SU-DHL-6 (cell line): ENCODE results near the gene CSF2.

ENCODE experiments used
- H2AFZ ChIP-seq: fragments of 200-600 bp; sonication (generic); 2 replicates; pipeline ENCODE4 v1.6.1; 2014; ENCODE audit warnings: low read depth, mild to moderate bottlenecking, moderate library complexity, mixed read lengths, antibody characterized with exemption, low read length; ENCODE audit not compliant: severe bottlenecking
- H3F3A ChIP-seq: fragments of 200-600 bp; shearing (Covaris generic); 2 replicates; pipeline ENCODE4 v1.6.0; 2016; ENCODE audit warnings: antibody characterized with exemption, mild to moderate bottlenecking; ENCODE audit not compliant: insufficient read depth
- H3K27ac ChIP-seq: fragments of 200-600 bp; sonication (generic); 2 replicates; pipeline ENCODE4 v1.5.1; 2016; ENCODE audit warnings: low read depth, mild to moderate bottlenecking, low read length, moderate library complexity, mixed read lengths
- H3K27me3 ChIP-seq: fragments of 200-600 bp; sonication (generic), shearing (Covaris generic); 2 replicates; pipeline ENCODE4 v1.6.0; 2014; ENCODE audit warnings: mild to moderate bottlenecking, low read length
- H3K36me3 ChIP-seq: fragments of 200-600 bp; sonication (generic); 2 replicates; pipeline ENCODE4 v1.6.1; 2014; ENCODE audit warnings: mild to moderate bottlenecking, low read length, mixed read lengths
- H3K4me2 ChIP-seq: fragments of 300-600, 200-600 bp; shearing (Covaris generic), sonication (generic); 2 replicates; pipeline ENCODE4 v1.6.0; 2014; ENCODE audit warnings: low read length, low read depth, mild to moderate bottlenecking; ENCODE audit not compliant: poor library complexity, severe bottlenecking
- H3K4me3 ChIP-seq: fragments of 200-600 bp; sonication (generic); 2 replicates; pipeline ENCODE4 v1.5.1; 2014; ENCODE audit warnings: antibody characterized with exemption, low read length, mild to moderate bottlenecking, mixed read lengths; ENCODE audit not compliant: insufficient read depth, poor library complexity, severe bottlenecking
- H3K79me2 ChIP-seq: fragments of 200-600 bp; sonication (generic); 2 replicates; pipeline ENCODE4 v1.6.1; 2014; ENCODE audit warnings: mild to moderate bottlenecking, low read length, moderate library complexity; ENCODE audit not compliant: insufficient read depth
- H3K9ac ChIP-seq: fragments of 200-600 bp; sonication (generic); 2 replicates; pipeline ENCODE4 v1.7.0; 2014; ENCODE audit warnings: mild to moderate bottlenecking, low read length
- H3K9me2 ChIP-seq: fragments of 200-600 bp; sonication (generic); replicated peaks from 2 replicates; pipeline ENCODE4 v1.6.1; 2014; ENCODE audit warnings: low read length; ENCODE audit not compliant: insufficient read depth
- H3K9me3 ChIP-seq: fragments of 200-600 bp; sonication (generic); 2 replicates; pipeline ENCODE4 v1.6.1; 2014; ENCODE audit warnings: low read length, mixed read lengths; ENCODE audit not compliant: insufficient read depth
- H4K20me1 ChIP-seq: fragments of 200-600 bp; sonication (generic); 2 replicates; pipeline ENCODE4 v1.6.1; 2014; ENCODE audit warnings: low read depth, mild to moderate bottlenecking, antibody characterized with exemption, low read length, moderate library complexity, mixed read lengths
- EZH2phosphoT487 ChIP-seq: fragments of 200-600 bp; sonication (generic), shearing (Covaris generic); conservative IDR thresholded peaks from 2 replicates; pipeline ENCODE4 v1.6.1; 2018; ENCODE audit warnings: mild to moderate bottlenecking, antibody characterized with exemption, low read length, moderate library complexity, mixed read lengths
- TF ChIP-seq, protein P1 (sequence below): fragments of 200-600 bp; sonication (generic); IDR thresholded peaks from one replicate; pipeline ENCODE4 v1.5.1; 2017; ENCODE audit warnings: antibody characterized with exemption, mild to moderate bottlenecking, low read length, moderate library complexity; ENCODE audit not compliant: insufficient read depth, poor library complexity, severe bottlenecking

CSF2 gene

GRCh38 chr5:132110195-132110594 lies 36.6 kb downstream of the CSF2 start:
- no peak for TF ChIP-seq EZH2phosphoT487
- TF ChIP-seq, protein P1, sequence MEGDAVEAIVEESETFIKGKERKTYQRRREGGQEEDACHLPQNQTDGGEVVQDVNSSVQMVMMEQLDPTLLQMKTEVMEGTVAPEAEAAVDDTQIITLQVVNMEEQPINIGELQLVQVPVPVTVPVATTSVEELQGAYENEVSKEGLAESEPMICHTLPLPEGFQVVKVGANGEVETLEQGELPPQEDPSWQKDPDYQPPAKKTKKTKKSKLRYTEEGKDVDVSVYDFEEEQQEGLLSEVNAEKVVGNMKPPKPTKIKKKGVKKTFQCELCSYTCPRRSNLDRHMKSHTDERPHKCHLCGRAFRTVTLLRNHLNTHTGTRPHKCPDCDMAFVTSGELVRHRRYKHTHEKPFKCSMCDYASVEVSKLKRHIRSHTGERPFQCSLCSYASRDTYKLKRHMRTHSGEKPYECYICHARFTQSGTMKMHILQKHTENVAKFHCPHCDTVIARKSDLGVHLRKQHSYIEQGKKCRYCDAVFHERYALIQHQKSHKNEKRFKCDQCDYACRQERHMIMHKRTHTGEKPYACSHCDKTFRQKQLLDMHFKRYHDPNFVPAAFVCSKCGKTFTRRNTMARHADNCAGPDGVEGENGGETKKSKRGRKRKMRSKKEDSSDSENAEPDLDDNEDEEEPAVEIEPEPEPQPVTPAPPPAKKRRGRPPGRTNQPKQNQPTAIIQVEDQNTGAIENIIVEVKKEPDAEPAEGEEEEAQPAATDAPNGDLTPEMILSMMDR, result no peak
- no peak overlapping the region for H3K4me2 ChIP-seq
- H3F3A ChIP-seq, result no peaks in the 10 kb centered on the region
- no peak overlapping the region for H3K27ac ChIP-seq
- H4K20me1 ChIP-seq, result no peaks in the 10 kb centered on the region
- H3K27me3 ChIP-seq, result no peaks in the 10 kb centered on the region
- no peak overlapping the region for H3K9ac ChIP-seq
- no peaks in the 10 kb centered on the region for H3K9me2 ChIP-seq
- no peak overlapping the region for H2AFZ ChIP-seq
- no peaks in the 10 kb centered on the region for H3K36me3 ChIP-seq
- H3K9me3 ChIP-seq, result no peaks in the 10 kb centered on the region
- H3K79me2 ChIP-seq, result no peaks in the 10 kb centered on the region
- no peak overlapping the region for H3K4me3 ChIP-seq

DNA sequence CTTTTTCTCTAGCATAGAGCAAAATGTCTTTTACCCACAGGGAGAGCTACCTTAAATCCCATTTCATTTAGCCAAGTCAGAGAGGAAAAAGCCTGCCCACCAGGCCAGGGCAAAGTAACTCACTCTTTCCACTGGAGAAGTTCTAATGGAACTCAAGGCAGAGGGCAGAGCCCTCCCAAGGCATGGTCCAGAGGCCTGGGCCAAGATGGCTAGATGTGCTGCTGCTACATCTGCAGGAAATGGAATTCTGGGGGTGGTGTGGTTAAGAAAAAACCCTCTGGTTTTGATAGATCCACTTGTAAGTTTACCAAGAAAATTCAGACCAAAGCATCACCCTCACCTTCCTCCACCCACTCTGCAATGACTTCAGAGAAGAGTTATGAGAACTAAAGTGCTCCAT lies 37.3 kb downstream of the CSF2 start:
- no peak overlapping the region for H3K9ac ChIP-seq
- H3K79me2 ChIP-seq, result no peaks in the 10 kb centered on the region
- H3K4me3 ChIP-seq, result no peak overlapping the region
- H3K4me2 ChIP-seq, result no peak overlapping the region
- H2AFZ ChIP-seq, result no peak overlapping the region
- H4K20me1 ChIP-seq, result no peaks in the 10 kb centered on the region
- H3K27me3 ChIP-seq, result no peaks in the 10 kb centered on the region
- no peaks in the 10 kb centered on the region for H3K9me3 ChIP-seq
- no peak overlapping the region for H3K27ac ChIP-seq
- H3F3A ChIP-seq, result no peaks in the 10 kb centered on the region
- H3K36me3 ChIP-seq, result no peaks in the 10 kb centered on the region
- no peak for TF ChIP-seq EZH2phosphoT487
- TF ChIP-seq, protein P1, result no peak
- H3K9me2 ChIP-seq, result no peaks in the 10 kb centered on the region

DNA sequence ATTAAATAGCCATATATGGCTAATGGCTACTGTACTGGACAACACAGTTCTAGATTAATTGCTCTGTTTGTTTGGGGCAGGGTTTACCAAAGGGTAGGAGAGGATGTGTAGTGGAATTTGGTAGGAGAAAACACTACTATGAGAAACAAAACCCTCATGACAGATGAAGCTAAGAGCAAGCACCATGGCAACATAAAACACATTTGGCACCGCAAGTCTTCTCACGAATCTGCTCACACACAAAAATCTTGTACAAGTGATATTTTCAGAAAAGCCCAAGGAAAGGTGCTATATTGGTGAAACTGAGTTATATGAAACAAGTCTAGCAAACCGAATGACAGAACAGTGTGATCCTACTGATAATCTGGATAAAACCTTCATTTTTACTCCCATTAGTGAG lies 38.5 kb downstream of the CSF2 start:
- no peaks in the 10 kb centered on the region for H3K9me3 ChIP-seq
- H3K36me3 ChIP-seq, result no peaks in the 10 kb centered on the region
- no peak overlapping the region for H2AFZ ChIP-seq
- H3K4me3 ChIP-seq, result no peak overlapping the region
- no peaks in the 10 kb centered on the region for H3K79me2 ChIP-seq
- no peak for TF ChIP-seq EZH2phosphoT487
- TF ChIP-seq, protein P1, result no peak
- H3K9ac ChIP-seq, result no peak overlapping the region
- no peaks in the 10 kb centered on the region for H4K20me1 ChIP-seq
- no peak overlapping the region for H3K4me2 ChIP-seq
- H3F3A ChIP-seq, result no peaks in the 10 kb centered on the region
- no peaks in the 10 kb centered on the region for H3K9me2 ChIP-seq
- no peaks in the 10 kb centered on the region for H3K27me3 ChIP-seq
- H3K27ac ChIP-seq, result no peak overlapping the region
